NOMO-1 treated with DMSO at 0.1 percent for 48 hours (cell line): ENCODE measurements around the gene RDM1.
A peak's percentile ranks its signal among the peaks of the same experiment; 100 is the strongest.

Source experiments
- DNase-seq: peaks from one replicate; lab custom pipeline; 2025; ENCODE audit not compliant: unreplicated experiment; lab: John Stamatoyannopoulos, UW

Gene RDM1

DNA sequence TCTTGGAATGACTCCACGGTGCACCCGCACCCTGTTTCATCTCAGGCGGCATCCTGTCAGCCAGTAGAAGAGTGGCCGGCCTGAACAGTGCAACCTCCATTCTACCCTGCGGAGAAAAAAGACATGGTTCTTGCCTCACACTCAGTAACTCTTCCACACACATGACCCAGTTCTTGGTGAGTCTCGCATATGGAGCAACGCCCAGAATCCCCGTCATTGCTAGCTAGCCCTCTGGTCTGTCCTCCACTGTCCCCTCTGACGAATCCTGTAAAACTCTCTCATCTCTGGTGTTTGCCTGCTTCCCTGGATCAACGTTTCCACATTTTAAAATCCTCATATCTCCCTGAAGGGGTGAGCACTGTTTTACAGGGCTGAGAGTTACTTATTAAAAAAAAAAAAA is 4.2 kb upstream of the RDM1 start:
- DNase-seq: no peak

DNA sequence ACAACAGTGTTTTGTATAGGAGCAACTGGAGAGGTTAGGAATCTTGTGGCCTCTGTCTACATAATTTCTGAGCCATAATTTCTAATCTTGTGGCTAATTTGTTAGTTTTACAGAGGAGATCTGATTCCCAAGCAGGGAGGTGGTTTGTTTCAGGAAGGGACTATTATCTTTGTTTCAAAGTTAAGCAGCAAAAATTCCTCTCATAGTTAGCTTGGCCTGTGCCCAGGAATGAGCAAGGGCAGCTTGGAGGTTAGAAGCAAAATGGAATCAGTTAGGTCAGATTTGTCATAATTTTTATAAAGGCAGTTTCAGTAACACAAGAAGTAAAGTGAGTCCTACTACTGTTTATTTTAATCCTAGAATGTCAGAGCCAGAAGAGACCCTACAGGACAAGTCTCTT is 2.0 kb upstream of the RDM1 start:
- DNase-seq: no peak

DNA sequence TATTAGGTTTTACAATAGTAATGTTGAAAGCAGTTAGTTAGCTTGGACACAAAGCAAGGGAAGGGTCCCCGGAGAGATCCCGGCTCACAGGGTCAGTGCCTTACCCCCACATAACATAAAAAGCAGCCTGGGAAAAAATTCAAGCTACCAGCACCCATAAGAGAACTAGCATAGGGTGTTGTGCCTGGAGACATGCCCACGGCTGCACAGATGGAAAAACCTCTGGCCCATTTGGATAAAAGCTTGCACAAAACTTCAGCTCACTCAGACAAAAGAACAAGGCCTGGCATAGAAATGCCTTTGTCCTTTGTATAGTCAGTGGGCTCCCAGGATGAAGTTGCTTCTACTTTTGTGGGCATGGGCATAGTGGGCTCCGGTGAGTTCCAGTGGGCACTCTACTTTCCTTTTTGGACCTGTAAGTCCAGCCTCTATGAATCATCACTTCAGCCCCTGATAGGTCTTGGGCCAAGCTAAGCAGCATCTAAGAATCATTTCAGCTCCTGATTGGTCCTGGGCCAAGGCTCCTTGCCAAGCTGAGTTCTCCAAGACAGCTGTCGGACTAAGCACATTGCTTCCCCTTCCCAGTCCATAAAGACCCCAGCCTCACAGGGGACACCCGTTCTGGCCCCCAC is 1.3 kb upstream of the RDM1 start:
- DNase-seq: no peak

DNA sequence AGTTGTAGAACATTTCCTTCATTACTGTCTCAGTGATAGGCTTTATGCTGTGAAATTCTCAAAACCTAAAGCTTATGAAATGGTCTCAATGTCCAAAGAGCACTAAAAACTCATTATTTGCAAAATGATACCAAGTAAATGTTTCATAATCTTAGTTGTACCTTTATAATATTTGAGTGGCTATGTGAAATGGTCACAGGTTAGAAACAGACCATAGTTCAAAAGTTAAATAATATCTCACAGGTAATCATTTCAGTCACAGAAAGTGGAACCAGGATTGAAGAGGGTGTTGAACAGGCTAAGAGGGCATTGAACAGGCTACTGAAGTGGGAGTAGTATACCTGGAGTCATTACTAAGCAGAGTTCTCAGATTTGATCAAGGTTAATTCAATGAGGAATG is 2.9 kb downstream of the RDM1 start:
- DNase-seq: no peak

DNA sequence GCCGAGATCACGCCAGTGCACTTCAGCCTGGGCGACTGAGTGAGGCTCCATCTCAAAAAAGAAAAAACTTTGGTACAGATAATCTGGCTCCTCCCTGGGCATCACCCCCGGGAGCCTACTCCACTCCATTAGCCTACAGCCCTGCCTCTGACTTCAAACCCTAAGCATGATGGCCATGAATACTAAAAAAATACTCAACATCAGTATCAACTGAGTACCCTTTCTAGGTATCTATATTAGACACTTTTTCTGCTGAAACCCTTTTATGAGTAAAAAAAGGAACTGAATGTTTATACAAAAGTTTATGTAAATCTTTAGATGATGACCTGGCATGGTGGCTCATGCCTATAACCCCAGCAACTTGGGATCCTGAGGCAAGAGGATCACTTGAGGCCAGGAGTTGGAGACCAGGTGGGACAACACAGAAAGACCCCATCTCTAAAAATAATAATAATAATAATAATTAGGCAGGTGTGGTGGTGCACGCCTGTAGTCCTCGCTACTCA is 6.9 kb downstream of the RDM1 start:
- DNase-seq: no peak

DNA sequence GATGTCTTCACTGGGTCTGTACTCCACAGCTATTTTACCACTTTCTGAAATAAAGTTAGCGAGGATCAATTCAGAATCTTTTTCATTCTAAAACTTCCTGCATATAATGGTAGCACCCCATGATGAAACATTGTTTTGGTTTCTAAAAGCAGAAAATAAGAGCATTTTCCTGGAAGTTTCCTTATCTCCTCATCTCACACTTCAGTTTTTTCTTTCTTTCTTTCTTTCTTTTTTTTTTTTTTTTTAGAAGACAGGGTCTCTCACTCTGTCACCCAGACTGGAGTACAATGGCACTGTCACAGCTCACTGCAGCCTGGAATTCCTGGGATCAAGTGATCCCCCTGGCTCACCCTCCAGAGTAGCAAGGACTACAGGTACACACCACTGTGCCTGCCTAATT is 10.3 kb downstream of the RDM1 start:
- no peak for DNase-seq

DNA sequence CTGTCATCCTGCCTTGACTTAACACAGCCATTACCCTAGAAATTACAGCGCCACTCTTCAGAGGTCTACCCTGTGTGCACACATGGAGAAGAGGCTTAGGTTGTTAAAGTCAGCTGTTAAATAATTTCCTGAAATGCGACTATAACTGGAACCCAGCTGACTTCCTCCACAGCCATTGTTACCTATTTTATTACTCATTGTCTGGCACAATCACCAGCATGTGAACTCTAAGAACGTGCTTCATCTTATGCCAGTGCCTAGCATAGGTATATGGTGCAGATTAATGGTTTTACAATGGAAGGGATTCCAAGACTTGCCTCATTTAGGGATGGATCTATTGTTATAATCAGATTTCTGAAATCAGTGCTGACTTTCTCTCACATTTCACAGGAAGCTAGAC is 11.9 kb downstream of the RDM1 start:
- peak; percentile 40 for DNase-seq

DNA sequence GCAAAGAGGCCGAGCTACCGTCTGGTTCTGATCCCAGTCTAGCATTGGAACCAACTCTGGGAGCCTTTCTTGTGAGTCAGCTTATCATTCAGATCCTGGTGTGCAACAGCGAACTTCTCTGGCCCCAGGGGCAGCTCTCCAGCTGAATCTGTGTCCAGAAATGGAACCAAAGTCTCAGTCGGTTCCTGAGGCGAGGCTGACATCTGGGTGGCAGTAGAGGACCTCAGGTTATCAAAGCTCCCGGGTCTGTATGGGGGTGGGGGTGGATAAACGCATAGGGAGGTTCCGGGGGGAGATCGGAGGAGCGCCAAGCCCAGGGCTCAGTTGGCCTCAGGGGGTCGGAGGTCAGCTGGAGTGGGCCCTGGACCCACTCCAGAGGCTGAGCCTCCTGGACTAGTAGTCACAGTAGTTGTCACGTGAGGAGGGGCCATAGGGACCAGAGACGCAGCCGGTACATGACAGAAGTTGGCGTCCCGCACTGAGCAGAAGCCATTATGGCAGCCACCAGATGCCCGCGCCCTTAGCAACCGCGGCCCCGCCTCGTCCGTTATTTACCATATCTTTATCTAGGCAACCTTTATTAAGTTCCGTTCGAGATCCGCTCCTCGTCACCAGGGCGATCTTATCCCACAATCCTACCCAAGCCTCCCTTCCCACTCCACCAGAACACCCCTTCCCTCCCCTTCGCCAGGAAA is 12.9 kb downstream of the RDM1 start:
- DNase-seq: no peak

DNA sequence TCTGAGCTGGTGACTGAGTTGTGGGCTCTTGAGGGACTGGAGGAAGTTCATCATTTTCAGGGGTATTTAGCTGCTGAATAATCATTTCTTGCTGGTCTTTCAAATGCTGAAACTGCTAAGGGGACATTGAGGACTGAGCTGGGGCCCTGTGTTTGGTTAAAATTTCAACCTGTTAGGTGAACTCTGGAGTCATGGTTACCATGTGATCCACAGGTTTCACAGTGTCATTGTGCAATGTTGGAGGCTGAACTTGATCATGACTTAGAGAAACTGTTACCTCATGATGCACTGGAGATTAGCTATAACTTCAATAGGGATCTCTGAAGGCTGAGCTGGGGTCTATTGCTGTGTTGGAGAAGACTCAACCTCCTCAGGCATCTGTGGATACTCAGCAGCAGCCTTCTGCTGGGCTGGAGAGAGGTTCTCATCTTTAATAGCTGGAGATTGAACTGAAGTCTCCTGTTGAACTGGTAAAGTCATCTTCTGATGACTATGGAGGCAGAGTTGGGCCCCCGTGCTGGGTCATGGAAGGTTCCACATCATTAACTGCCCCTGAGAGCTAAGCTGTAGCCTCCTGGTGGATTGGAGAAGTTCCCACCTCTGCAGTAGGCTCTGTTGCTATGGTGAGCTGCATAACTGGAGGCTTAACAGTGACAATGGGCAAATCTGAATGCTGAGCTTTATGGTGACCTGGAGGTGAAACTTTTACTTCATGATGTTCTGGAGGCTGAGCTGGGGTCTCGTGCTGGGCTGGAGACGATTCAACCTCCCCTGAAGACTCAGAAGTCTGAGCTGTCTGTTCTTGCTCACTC is 15.2 kb downstream of the RDM1 start:
- no peak for DNase-seq

DNA sequence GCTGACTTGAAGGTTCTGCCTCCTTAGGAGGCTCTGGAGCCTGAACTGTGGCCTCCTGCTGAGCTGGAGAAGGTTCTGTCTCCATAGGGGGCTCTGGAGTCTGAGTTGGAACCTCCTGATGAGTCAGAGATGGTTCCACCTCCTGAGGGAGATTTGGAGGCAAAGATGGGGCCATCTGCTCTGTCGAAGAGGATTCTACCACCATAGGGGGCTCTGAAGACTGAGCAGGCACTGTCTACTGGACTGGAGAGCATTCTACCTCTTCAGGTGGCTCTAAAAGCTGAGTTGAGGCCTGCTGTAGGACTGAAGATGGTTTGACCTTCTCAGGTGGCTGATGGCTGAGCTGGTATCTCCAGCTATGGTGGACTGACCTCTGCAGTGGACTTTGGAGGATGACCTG is 16.2 kb downstream of the RDM1 start:
- no peak for DNase-seq

DNA sequence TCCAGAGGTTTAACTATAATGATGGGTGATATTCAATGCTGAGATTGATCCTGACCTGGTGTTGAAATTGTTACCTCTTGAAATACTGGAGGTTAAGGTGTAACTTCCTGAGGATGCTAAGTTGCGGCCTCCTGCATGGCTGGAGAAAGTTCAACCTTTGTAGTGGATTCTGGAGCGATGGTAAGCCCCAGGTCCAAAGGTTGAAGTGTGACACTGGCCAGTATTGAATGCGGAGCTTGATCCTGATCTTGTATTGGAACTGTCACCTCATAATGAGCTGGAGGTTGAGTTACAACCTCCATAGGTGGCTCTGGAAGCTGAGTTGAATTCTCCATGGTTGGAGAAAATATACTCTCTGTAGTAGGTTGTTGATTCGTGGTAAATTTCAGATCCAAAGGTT is 17.0 kb downstream of the RDM1 start:
- no peak for DNase-seq

DNA sequence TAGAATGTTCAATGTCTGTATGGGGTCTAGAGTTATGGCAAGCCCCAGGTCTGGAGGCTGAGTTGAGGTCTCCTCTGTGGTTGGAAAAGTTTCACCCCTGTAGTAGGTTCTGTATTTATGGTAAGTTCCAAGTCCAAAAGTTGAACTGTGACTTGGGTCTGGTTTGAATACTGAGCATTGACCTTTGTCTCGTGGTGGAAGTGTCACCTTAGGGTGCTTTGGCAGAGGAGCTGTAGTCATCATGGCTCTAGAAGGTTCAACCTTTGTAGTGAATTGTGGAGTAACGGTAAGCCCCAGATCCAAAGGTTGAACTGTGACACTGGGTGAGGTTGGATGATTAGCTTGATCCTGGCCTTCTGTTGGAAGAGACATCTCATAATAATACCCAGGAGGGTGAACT is 17.6 kb downstream of the RDM1 start:
- DNase-seq: no peak

DNA sequence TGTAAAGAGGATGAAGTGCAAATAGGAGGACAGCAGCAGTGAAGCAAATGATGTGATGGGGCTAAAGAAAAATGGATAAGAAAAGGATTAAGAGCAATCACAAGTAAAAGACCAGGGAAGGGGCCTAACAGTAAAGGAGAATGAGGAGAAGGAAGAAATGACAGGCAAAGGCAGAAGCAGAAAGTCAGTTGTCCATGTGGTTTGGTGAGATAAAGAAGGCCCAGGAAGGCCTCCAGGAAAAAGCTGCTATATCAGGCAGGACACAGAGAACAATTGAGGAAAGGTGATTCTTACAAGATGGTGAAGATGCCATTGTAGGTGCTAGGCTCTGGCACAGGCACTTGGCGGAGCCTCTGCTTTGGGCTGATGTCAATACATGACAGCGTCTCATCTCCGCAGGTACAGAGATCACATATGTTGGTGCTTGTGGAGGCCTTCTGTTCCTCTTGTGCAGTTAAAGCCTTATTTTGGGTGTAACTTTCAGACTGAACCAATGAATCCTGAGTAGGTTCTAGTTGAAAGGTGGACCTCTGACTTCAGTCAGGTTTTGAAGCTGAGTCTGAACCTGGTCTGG is 18.1 kb downstream of the RDM1 start:
- DNase-seq: no peak

DNA sequence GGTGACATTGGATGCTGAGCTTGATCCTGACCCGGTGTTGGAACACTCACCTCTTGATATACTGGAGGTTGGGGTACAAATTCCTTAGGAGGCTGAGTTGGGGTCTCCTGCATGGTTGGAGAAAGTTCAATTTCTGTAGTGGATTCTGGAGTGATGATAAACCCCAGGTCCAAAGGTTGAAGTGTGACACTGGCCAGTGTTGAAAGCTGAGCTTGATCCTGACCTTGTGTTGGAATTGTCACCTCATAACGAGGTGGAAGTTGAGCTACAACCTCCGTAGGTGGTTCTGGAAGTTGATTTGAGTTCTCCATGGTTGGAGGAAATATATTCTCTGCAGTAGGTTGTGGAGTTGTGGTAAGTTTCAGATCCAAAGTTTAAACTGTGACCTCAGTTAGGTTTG is 21.2 kb downstream of the RDM1 start:
- DNase-seq: no peak

DNA sequence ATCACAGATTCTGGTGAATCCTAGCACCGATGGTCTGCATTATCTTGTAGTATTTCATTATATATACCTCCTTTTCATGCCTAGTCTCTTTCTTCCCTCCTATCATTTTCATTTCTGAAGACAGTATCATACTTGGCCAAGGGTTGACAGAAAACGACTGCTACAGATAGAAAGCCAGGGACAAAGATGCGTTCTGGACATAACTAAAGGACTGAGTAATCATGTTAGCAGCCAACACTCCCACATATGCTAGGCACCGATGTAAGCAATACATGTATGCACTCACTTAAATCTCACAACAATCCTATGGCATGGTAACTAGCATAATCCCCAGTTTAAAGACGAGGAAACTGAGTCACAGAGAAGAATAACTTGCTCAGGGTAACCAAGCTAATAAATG is 22.9 kb downstream of the RDM1 start:
- DNase-seq: no peak

DNA sequence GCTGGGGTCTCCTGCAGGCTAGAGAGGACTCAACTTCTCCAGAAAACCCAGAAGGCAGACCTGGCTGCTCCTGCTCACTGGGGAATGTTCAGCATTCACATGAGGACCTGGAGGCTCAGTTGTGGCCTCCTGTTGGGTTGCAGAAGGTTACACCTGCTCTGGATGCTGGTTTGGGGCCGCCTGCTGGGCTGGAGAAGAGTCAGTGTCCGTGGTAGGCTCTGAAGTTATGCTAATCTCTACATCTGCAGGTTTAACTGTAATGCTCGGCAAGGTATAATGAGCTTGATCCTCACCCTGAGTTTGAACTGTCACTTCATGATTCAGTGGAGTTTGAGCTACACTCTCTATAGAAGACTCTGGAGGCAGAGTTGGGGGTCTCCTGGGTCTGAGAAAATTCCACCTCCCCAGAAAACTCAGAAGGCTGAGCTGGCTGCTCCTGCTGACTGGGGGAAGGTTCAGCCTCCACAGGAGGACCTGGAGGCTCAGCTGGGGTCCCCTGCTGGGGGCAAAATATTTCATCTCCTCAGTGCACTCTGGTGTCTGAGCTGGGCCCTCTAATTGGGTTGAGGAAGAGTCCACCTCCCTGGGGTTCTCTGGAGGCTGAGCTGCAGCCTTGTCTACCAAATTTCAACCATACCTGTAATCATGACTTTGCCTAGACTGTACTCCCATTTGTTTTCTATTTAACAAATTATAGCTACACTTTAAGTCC is 23.5 kb downstream of the RDM1 start:
- no peak for DNase-seq

DNA sequence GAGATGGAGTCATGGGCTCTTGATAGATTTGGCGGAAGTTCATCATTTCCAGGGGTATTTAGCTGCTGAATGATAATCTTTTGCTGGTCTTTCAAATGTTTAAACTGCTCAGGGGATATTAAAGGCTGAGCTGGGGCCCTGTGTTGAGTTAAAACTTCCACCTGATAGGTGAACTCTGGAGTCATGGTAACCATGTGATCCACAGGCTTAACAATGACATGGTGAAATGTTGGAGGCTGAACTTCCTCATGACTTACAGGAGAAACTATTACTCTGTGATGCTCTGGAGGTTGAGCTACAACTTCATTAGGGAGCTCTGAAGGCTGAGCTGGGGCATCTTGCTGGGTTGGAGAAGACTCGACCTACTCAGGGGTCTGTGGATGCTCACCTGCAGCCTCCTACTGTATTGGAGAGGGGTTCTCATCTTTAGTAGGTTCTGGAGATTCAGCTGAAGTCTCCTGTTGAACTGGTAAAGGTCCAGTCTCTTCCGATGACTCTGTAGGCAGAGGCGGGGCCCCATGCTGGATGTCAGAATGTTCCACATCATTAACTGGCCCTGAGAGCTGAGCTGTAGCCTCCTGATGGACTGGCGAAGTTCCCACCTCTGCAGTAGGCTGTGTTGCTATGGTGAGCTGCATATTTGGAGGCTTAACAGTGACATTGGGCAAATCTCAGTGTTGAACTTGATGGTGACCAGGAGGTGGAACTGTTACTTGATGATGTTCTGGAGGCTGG is 24.2 kb downstream of the RDM1 start:
- DNase-seq: peak; percentile 5

DNA sequence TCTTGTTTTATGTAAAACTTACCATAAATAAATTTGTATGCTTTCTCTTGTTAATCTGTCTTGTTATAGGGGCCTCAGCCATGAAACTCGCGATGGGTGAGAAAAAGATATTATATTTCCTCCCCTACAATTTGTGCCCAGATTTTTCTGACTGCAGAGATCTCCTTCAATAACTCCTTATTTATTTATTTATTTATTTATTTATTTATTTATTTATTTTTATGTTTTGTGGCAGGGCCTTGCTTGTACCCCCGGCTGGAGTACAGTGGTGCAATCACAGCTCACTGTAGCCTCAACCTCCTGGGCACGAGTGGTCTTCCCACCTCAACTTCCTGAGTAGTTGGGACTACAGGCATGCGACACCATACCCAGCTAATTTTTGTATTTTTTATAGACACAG is 27.1 kb downstream of the RDM1 start:
- DNase-seq: no peak

DNA sequence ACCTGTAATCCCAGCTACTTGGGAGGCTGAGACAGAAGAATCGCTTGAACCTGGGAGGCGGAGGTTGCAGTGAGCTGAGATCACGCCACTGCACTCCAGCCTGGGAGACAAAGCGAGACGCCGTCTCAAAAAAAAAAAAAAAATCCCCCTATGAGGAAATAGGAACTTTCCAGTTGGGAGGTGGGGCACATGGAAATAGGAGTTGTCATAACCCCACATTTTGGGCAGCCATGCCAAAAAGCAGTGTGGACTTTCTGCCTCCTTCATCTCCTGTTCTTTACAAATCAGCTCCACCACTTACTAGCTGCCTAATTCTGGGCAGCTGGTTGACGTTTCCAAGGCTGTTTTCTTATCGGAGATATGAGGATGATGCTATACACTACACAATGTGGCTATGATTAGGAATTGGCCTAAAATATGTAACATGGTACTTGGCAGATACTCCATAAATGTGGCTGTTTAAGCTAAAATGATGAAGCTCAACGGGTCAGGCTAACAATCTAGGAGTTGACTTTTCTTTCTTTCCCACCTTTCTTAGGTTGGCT is 28.9 kb downstream of the RDM1 start:
- DNase-seq: no peak
